Parathyroid adenoma (tissue), 2 donors: ENCODE data around the gene SCUBE2.
"Not testable (repeated sequence)": the region's sequence is repeated elsewhere in the genome, so short reads cannot be mapped to it uniquely, and the experiment has no call there.

ENCODE experiments used
- H2AFZ ChIP-seq: fragments of 300-600 bp; sonication (generic); one replicate; pipeline ENCODE4 v1.7.0; 2017; ENCODE audit warnings: antibody characterized with exemption, mild to moderate bottlenecking
- H3K27ac ChIP-seq: fragments of 300-600 bp; sonication (generic); one replicate; pipeline ENCODE4 v1.7.0; 2017
- H3K27me3 ChIP-seq: fragments of 300-600 bp; sonication (generic); one replicate; pipeline ENCODE4 v1.7.0; 2017; ENCODE audit warnings: low read length; ENCODE audit not compliant: control insufficient read depth, insufficient read depth
- H3K36me3 ChIP-seq: fragments of 300-600 bp; sonication (generic); one replicate; pipeline ENCODE4 v1.7.0; 2017; ENCODE audit warnings: low read length; ENCODE audit not compliant: control insufficient read depth, insufficient read depth
- H3K4me1 ChIP-seq: fragments of 300-600 bp; sonication (generic); one replicate; pipeline ENCODE4 v1.7.0; 2017; ENCODE audit warnings: control low read depth
- H3K4me2 ChIP-seq: fragments of 300-600 bp; sonication (generic); one replicate; pipeline ENCODE4 v1.7.0; 2017; ENCODE audit warnings: low read length
- H3K4me3 ChIP-seq: fragments of 300-600 bp; sonication (generic); one replicate; pipeline ENCODE4 v1.7.0; 2017; ENCODE audit warnings: low read depth, low read length
- H3K79me2 ChIP-seq: fragments of 300-600 bp; sonication (generic); one replicate; pipeline ENCODE4 v1.7.0; 2017; ENCODE audit warnings: control low read depth
- H3K9ac ChIP-seq: fragments of 300-600 bp; sonication (generic); one replicate; pipeline ENCODE4 v1.7.0; 2017; ENCODE audit warnings: mild to moderate bottlenecking
- H3K9me3 ChIP-seq: fragments of 300-600 bp; sonication (generic); one replicate; pipeline ENCODE4 v1.7.0; 2017; ENCODE audit warnings: low read length; ENCODE audit not compliant: control insufficient read depth
- CTCF ChIP-seq: fragments of 300-600 bp; sonication (generic); IDR thresholded peaks from one replicate; pipeline ENCODE4 v1.7.0; 2017; ENCODE audit warnings: antibody characterized with exemption, mild to moderate bottlenecking
- donor health status: primary hyperparathyroidism.

Gene SCUBE2

DNA sequence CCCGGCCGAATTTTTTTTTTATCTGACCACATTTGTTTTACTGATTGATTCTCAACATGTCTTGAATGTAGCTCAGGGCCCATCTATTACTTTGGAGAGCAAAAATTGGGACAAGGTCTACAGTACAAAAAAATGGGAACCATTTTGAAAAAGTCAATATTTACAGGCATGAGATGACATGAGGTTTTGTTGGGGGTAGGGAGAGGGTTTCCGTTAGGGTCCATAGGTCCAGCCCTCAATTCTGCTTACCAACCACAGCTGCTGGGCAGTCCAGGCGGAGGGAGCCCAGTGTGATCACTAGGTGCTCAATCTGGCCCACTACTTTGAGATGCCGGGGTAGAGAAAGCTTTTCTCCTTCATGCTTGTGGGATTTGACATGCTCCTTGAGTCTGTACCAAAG is 105.9 kb downstream of the SCUBE2 start:
- no peak overlapping the region for H3K27ac ChIP-seq
- TF ChIP-seq CTCF = no peak

GRCh38 chr11:8983552-8983951 is 107.8 kb downstream of the SCUBE2 start:
- no peaks in the 10 kb centered on the region for H3K79me2 ChIP-seq
- no peak for TF ChIP-seq CTCF
- H3K4me3 ChIP-seq = no peak overlapping the region
- no peaks in the 10 kb centered on the region for H3K4me1 ChIP-seq
- no peaks in the 10 kb centered on the region for H3K9me3 ChIP-seq
- H3K27ac ChIP-seq = no peak overlapping the region
- H3K9ac ChIP-seq = no peak overlapping the region
- no peak overlapping the region for H2AFZ ChIP-seq
- no peak overlapping the region for H3K4me2 ChIP-seq
- H3K36me3 ChIP-seq = no peaks in the 10 kb centered on the region
- H3K27me3 ChIP-seq = no peaks in the 10 kb centered on the region

More for the DNA sequence above, 105.9 kb downstream of the SCUBE2 start:
- no peaks in the 10 kb centered on the region for H3K36me3 ChIP-seq
- H3K27me3 ChIP-seq = no peaks in the 10 kb centered on the region
- no peaks in the 10 kb centered on the region for H3K4me1 ChIP-seq
- H3K9me3 ChIP-seq = no peaks in the 10 kb centered on the region
- H3K79me2 ChIP-seq = no peaks in the 10 kb centered on the region
- H3K4me3 ChIP-seq = no peak overlapping the region
- no peak overlapping the region for H3K9ac ChIP-seq
- H2AFZ ChIP-seq = no peak overlapping the region
- H3K4me2 ChIP-seq = no peak overlapping the region

GRCh38 chr11:8980485-8980884 is 110.9 kb downstream of the SCUBE2 start:
- Histone ChIP-seq H3K27me3 (no peaks in the 10 kb centered on the region), H2AFZ (no peak overlapping the region), H3K79me2 (no peaks in the 10 kb centered on the region), H3K36me3 (no peaks in the 10 kb centered on the region), H3K9ac (no peak overlapping the region), H3K9me3 (no peaks in the 10 kb centered on the region), H3K4me3 (no peak overlapping the region), H3K27ac (no peak overlapping the region), H3K4me1 (no peaks in the 10 kb centered on the region), H3K4me2 (no peak overlapping the region)
- no peak for TF ChIP-seq CTCF

DNA sequence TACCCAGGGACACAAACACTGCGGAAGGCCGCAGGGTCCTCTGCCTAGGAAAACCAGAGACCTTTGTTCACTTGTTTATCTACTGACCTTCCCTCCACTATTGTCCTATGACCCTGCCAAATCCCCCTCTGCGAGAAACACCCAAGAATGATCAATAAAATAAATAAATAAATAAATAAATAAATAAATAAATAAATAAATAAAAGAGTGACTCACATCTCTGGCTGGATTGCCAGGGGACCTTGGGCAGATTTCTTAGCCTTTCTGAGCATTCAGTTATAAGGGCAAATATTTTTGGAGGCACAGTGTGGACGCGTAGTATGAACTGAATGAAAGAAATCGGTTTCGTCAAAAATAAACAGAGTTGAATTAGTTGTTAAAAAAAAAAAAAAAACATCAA is 112.0 kb downstream of the SCUBE2 start:
- H3K4me1 ChIP-seq, H3K79me2 ChIP-seq, H3K9ac ChIP-seq, H3K27me3 ChIP-seq, H3K4me2 ChIP-seq, H3K9me3 ChIP-seq, H3K27ac ChIP-seq, H3K4me3 ChIP-seq, H2AFZ ChIP-seq, H3K36me3 ChIP-seq: not testable (repeated sequence)

GRCh38 chr11:8973121-8973520 is 118.3 kb downstream of the SCUBE2 start:
- no peak overlapping the region for H3K4me3 ChIP-seq
- H3K27me3 ChIP-seq = no peaks in the 10 kb centered on the region
- H3K9me3 ChIP-seq = no peaks in the 10 kb centered on the region
- H3K79me2 ChIP-seq = no peaks in the 10 kb centered on the region
- no peaks in the 10 kb centered on the region for H3K4me1 ChIP-seq
- no peak overlapping the region for H3K27ac ChIP-seq
- TF ChIP-seq CTCF = no peak
- H3K36me3 ChIP-seq = no peaks in the 10 kb centered on the region
- no peak overlapping the region for H3K9ac ChIP-seq
- no peak overlapping the region for H2AFZ ChIP-seq
- no peak overlapping the region for H3K4me2 ChIP-seq
